NB4 (cell line): ENCODE measurements around the gene ATP8B3.
"Not testable (repeated sequence)": the region's sequence is repeated elsewhere in the genome, so short reads cannot be mapped to it uniquely, and the experiment has no call there.

Source experiments
- DNase-seq: peaks from one replicate; pipeline ENCODE4 v3.0.0; 2010; ENCODE audit warnings: low read depth
- H3K4me3 ChIP-seq: one replicate; pipeline ENCODE4 v1.5.1; 2011; ENCODE audit warnings: mild to moderate bottlenecking, low read depth, low read length, moderate library complexity
- MYC ChIP-seq: IDR thresholded peaks from 2 replicates; pipeline ENCODE4 v1.6.1; 2011; ENCODE audit warnings: low read depth, low read length
- POLR2A ChIP-seq: IDR thresholded peaks from 2 replicates; pipeline ENCODE4 v1.6.1; 2011; ENCODE audit warnings: mild to moderate bottlenecking; ENCODE audit not compliant: insufficient read length; ENCODE audit errors: extremely low read depth
- TF ChIP-seq, protein P1 (sequence below): IDR thresholded peaks from 2 replicates; pipeline ENCODE4 v1.6.1; 2011; ENCODE audit warnings: low read depth, low read length
- TF ChIP-seq, protein P2 (sequence below): IDR thresholded peaks from one replicate; pipeline ENCODE4 v1.5.1; 2012; ENCODE audit warnings: low read depth, low read length

ATP8B3 gene

DNA sequence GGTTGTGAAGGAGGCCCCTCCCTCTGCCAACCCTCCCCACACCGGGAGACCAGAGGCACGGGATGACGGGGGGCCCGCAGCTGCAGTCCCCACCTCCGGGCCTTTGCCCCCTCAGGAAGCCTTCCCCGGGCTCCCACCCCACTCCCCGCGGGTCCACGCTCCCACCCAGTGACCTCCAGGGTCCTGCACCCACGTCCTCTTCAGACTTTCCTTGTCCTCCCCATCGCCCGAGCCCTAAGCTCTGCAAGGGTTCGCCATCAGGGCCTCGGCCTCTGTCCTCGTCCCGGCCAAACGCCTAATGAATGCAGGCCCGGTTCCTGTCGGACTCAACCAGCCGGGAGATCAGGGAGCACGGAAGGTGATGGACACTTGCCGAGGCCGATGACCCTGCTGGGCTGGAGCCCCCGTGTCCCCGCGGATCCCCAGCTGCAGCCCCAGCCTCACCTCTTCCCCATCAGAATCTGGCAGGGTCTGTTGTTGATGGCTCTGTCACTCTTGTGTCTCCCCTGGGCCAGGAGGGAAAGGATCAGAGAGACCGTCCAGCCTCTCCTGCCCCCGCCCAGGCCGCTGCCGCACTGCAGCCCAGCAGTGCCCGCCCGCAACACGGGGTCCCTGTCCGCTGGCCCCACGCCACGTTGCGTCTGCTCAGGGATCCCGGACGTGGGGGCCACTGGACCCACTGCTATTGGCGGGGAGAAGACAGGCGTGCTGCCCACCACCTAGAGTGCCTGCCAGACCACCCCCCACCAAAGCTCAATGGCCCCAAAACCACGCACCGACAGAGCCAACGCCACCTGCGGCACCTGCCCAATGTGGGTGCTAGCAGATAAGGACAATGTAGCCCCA lies 5.7 kb downstream of the ATP8B3 start:
- H3K4me3 ChIP-seq, result no peak overlapping the region
- TF ChIP-seq, protein P1, sequence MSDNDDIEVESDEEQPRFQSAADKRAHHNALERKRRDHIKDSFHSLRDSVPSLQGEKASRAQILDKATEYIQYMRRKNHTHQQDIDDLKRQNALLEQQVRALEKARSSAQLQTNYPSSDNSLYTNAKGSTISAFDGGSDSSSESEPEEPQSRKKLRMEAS, result no peak
- TF ChIP-seq POLR2A, result no peak
- no peak for TF ChIP-seq MYC
- TF ChIP-seq, protein P2, sequence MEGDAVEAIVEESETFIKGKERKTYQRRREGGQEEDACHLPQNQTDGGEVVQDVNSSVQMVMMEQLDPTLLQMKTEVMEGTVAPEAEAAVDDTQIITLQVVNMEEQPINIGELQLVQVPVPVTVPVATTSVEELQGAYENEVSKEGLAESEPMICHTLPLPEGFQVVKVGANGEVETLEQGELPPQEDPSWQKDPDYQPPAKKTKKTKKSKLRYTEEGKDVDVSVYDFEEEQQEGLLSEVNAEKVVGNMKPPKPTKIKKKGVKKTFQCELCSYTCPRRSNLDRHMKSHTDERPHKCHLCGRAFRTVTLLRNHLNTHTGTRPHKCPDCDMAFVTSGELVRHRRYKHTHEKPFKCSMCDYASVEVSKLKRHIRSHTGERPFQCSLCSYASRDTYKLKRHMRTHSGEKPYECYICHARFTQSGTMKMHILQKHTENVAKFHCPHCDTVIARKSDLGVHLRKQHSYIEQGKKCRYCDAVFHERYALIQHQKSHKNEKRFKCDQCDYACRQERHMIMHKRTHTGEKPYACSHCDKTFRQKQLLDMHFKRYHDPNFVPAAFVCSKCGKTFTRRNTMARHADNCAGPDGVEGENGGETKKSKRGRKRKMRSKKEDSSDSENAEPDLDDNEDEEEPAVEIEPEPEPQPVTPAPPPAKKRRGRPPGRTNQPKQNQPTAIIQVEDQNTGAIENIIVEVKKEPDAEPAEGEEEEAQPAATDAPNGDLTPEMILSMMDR, result no peak
- DNase-seq, result no peak

DNA sequence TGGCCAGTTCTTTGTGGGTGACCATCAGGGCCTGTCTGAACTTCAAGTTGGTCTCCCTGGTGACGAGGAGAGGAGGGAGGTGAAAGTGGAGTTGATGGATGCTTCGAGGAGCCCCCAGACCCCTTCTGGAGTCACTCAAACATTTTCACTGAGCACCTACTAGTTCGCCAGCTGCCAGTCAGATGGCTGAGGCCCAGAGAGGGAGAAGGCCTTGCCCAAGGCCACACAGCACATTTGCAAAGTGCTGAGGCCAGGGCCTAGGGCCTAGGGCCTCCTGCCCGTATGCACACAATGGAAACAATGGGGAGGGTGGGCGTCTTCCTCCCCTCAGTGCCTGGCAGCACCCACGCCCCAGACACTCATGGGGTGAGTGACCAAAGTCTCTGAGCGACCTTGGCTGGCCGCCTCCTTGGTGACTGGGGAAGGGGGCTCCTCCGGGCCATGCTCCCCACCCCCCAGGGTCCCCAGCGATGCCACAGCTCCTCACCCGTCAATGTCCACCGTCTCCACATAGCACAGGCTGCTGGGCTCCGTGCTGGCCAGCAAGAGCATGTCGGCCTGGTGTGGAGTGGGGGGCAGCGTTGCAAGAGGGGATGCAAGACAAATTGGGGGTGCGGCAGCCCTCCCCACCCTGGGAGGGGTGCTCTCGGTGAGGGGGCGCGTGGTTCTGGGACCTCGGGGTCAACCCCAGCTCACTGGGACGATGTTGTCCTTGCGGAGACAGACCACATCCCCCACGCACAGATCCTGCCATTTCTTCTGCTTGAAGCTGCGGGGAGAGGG lies 6.5 kb downstream of the ATP8B3 start:
- no peak for TF ChIP-seq MYC
- TF ChIP-seq, protein P1, result no peak
- TF ChIP-seq, protein P2, result no peak
- no peak for TF ChIP-seq POLR2A
- no peak for DNase-seq
- no peak overlapping the region for H3K4me3 ChIP-seq

DNA sequence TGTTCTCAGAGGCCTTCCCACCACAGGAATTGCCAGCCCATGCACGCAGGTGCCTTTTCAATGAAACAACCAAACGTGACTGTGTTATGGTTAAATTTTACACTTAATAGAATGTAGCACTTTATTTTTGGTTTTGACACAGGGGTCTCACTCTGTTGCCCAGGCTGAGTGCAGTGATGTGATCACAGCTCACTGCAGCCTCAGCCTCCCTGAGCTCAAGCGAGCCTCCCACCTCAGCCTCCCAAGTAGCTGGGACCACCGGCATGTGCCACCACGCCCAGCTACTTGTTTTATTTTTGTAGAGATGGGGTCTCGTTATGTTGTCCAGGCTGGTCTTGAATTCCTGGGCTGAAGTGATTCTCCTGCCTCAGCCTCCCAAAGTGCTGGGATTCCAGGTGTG lies 7.2 kb downstream of the ATP8B3 start:
- TF ChIP-seq, protein P1, result no peak
- TF ChIP-seq, protein P2, result no peak
- TF ChIP-seq POLR2A, result no peak
- no peak for DNase-seq
- H3K4me3 ChIP-seq, result no peak overlapping the region

DNA sequence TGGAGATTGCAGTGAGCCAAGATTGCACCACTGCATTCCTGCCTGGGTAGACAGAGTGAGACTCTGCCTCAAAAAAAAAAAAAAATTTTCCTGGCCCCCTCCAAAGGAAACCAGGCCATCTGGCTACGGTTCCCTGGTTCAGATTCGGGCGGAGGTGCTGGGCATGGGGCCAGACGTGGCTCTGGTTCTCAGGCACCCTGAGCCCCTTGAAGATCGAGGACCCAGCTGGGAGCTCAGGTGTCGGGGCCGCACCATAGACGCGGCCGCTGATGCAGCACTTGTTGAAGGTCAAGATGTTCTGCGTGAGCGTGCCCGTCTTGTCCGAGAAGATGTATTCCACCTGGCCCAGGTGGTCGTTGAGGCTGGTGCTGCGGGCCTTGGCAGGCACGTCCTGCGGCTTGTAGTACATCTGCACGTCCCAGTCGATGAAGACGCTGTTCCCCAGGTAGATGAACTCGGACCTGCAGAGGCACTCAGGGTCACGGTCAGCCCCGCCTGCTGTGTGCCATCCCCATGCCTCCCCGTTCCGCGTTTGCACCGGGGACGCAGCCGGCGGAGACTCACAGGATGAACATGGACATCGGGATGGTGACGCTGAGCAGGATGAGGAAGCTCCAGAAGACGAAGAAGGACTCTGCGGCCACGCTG lies 12.3 kb downstream of the ATP8B3 start:
- TF ChIP-seq, protein P1, result no peak
- TF ChIP-seq, protein P2, result no peak
- TF ChIP-seq POLR2A (no peak), MYC (no peak)
- DNase-seq, result no peak
- no peak overlapping the region for H3K4me3 ChIP-seq

DNA sequence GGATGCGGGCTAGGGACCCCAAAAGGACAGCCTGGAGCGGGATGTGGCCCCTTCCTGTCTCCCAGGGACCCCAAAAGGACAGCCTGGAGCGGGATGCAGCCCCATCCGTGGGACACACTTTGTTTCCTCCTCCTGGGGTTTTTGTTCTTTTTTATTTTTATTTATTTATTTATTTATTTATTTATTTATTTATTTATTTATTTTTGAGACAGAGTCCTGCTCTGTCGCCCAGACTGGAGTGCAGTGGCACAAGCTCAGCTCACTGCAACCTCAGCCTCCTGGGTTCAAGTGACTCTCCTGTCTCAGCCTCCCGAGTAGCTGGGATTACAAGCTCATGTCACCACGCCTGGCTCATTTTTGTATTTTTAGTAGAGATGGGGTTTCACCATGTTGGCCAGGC lies 14.8 kb downstream of the ATP8B3 start:
- H3K4me3 ChIP-seq, DNase-seq: not testable (repeated sequence)
